GM19240 (cell line): ENCODE measurements around the gene NTMT1.

ENCODE experiments used
- DNase-seq: peaks from one replicate; pipeline ENCODE4 v3.0.0; 2011; ENCODE audit warnings: low spot score; ENCODE audit not compliant: insufficient read length

NTMT1 gene

DNA sequence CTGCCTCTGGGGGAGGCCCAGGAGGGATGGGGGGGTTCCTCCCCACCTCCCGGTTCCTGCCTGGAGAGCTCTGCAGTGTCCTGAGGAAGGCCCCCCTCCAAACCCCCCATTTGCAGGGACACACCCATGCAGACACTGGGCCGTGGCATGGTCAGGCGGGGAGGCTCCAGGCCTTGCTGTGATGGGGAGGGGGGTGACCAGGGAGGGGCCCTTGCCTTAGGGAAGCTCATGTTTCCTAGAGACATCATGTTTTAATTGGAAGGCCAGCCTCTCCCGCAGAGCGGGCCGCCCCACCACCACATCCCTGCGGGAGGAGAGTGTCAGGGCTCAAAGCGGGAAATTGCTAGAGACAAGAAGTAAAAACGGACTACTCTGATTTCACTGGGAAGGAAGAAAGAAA is 51.5 kb downstream of the NTMT1 start:
- DNase-seq: no peak

DNA sequence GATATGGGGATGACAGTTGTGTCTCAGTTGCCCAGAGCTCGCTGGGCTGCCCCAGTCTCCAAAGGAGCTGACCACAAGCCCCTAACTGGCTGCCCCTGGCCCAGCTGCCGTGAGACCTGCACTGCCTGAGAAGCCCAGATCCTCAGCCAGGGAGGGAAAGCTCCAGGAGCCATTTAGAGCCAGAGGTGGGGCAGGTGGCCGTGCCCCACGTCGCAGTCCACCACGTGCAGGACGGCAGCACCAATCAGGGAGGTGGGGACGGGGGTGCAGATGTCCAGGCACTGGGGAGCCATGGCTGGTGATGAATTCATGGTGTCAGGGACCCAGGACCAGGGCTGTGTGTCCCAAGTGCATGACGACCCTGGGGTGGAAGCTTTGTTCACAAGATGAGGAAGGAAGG is 52.9 kb downstream of the NTMT1 start:
- DNase-seq: no peak

DNA sequence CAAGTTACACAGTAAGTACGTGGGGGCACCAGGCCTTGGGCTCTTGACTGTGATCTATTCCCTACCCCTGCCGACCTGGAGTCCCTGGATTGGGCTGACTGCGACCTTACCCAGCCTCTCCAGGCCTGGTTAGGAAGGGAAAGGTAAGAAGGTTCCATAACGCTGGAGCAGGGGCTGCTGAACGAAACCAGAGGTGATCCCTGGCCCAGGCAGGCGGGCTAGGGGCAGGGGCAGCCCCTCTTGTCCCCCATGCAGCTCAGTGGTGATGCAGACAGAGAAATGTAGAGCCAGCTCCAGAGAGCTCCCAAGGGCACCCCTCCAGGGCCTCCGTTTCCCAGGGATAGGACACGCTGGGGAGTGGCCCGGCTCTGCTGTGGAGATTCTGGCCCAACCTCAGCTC is 53.6 kb downstream of the NTMT1 start:
- no peak for DNase-seq

DNA sequence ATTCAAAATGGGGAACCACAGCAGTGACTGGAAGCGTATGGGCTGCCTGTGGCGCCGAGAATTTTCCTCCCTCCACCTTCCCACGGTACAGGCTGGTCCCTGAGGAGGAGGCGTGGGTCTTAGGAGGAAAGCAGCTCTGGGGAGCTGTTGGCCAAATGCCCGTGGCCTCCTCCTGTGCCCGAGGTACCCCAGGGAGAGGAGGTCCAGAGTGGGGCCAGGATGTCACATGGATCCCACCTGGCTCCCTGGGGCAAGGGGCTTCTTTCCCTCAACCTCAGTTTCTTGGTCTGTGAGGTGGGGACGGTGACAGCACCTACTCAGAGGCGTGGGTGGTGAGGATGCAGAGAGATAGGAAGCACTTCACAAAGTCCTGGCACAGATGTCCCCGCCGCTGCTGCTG is 56.0 kb downstream of the NTMT1 start:
- DNase-seq: no peak

DNA sequence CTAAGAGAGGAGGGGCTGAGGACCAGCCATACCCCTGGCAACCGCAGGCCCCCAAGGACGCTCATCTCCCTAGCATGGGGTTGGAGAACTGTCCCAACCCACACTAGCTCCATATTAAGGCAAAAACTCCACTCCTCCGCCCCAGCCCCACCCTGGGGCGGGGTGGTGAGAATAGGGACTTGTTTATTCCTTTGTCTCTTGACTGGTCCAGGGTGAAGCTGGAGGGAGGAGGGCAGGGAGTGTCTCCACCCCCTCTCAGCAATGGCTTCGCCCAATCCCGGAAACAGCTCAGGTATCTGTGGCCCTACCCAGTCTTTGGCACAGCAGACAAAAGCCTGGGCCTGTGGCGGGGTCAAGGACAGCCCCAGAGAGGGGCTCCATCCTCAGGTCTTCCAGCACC is 56.4 kb downstream of the NTMT1 start:
- DNase-seq: no peak

DNA sequence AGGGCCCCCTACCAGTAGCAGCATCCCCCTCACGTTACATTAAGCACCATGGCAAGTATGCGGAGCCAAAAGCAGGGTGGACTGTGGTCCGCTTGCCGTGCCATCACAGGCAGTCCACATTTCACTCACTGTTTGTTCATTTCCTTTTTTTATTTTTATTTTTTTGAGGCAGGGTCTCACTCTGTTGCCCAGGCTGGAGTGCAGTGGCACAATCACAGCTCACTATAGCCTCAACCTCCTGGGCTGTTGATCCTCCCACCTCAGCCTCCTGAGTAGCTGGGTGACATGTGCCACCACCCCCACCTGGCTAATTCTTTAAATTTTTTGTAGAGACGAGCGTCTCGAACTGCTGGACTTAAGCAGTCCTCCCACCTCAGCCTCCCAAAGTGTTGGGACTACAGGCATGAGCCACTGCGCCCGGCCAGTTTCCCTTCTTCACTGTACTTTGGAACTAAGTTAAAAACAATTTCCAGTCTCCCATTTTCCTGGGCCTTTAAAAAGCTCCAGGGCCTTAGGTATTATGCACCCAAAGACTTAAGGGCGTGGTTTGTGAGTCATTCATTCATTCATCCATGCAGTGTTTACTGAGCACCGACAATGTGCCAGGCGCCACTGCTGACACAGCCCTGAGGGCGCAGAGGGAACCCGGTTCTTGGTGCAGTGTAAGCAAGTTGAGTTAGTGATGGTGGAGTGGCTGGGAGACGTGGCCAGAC is 59.4 kb downstream of the NTMT1 start:
- no peak for DNase-seq
